Measurements from ENCODE around the gene BRK1.

DNA sequence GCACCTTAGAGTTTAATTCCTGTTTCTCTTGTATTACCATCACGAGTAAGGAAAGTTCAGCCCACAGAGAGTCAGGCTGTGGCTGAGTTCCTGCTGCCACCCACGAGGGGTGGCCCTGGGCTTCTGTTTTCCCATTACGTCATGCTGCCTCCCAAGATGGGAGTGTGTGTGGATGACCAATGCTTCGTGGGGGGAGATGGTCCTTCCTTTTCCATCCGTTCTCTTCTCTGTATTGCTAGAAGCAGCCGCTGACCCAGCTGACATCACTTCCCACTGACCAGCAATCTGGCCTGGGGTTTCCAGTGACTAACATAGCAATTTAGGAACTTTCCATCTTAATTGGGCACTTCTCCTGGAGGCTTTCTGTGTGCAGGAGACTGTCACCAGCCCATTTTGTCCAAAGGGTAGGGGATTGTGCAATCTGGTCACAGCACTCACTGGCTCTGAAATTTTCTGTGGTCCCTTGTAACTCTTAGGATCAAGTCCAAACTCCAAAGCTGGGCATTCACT, 58.5 kb downstream of the BRK1 start:
- TF ChIP-seq, protein P1, sequence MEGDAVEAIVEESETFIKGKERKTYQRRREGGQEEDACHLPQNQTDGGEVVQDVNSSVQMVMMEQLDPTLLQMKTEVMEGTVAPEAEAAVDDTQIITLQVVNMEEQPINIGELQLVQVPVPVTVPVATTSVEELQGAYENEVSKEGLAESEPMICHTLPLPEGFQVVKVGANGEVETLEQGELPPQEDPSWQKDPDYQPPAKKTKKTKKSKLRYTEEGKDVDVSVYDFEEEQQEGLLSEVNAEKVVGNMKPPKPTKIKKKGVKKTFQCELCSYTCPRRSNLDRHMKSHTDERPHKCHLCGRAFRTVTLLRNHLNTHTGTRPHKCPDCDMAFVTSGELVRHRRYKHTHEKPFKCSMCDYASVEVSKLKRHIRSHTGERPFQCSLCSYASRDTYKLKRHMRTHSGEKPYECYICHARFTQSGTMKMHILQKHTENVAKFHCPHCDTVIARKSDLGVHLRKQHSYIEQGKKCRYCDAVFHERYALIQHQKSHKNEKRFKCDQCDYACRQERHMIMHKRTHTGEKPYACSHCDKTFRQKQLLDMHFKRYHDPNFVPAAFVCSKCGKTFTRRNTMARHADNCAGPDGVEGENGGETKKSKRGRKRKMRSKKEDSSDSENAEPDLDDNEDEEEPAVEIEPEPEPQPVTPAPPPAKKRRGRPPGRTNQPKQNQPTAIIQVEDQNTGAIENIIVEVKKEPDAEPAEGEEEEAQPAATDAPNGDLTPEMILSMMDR (IDR thresholded peaks at IDR 0.05; ENCODE audit: insufficient read depth, low read depth, low read length), result no peak
- TF ChIP-seq EZH2 (IDR thresholded peaks at IDR 0.05; ENCODE audit: insufficient read depth, low read length), result no peak
